GM23338 (cell line): ENCODE measurements around the gene HMGXB3. TPM values are rescaled to one million over a fixed set of nuclear protein-coding genes. Genes with fewer than 3 reads are reported as not detected.

Experiments used
- CTCF ChIP-seq, 2 experiments: fragments of 200-600 bp in 1 of 2; sonication (generic) in 1 of 2; conservative IDR thresholded peaks; 2 replicates each; pipeline versions ENCODE4 v1.5.1 to v1.6.1; 2016 to 2017; ENCODE audit warnings: antibody characterized with exemption in 2 of 2, low read depth in 2 of 2, mild to moderate bottlenecking in 2 of 2, moderate library complexity in 1 of 2
- EZH2 ChIP-seq: fragments of 200-600 bp; sonication (generic); IDR thresholded peaks from one replicate; pipeline ENCODE4 v1.8.0; 2017; ENCODE audit warnings: antibody characterized with exemption, mild to moderate bottlenecking, low read depth; ENCODE audit not compliant: unreplicated experiment
- EZH2phosphoT487 ChIP-seq: fragments of 200-600 bp; sonication (generic); IDR thresholded peaks from one replicate; pipeline ENCODE4 v1.8.1; 2018; ENCODE audit warnings: antibody characterized with exemption; ENCODE audit not compliant: unreplicated experiment
- ZNF462 ChIP-seq: fragments of 250-450 bp; sonication (Bioruptor Pico); IDR thresholded peaks from 2 replicates; pipeline ENCODE4 v1.5.0; 2020; ENCODE audit warnings: mild to moderate bottlenecking, moderate library complexity
- polyA plus RNA-seq: library from polyadenylated mRNA; unstranded; fragments of >200 nt; fragmentation: Nextera tagmentation; extraction: Ambion mirVana; gene quantifications from 2 replicates; pipeline ENCODE4 v1.2.1, GENCODE V29; 2016
- total RNA-seq: library from RNA; depleted of rRNA; stranded (reverse); fragments of >200 nt; shearing (Covaris generic); gene quantifications from 2 replicates; pipeline ENCODE4 v1.2.3, GENCODE V29; 2014
- TF ChIP-seq, protein P1 (sequence below): IDR thresholded peaks from 2 replicates; pipeline ENCODE4 v1.6.1; 2016; ENCODE audit warnings: antibody characterized with exemption

The HMGXB3 gene
- total and polyA plus RNA-seq, 2 experiments from 2014 or later, result 9.4 to 37.9 TPM

GRCh38 chr5:150080696-150081435 is 80.3 kb downstream of the HMGXB3 start (continued):
- no peak for TF ChIP-seq ZNF462
- TF ChIP-seq, protein P1, sequence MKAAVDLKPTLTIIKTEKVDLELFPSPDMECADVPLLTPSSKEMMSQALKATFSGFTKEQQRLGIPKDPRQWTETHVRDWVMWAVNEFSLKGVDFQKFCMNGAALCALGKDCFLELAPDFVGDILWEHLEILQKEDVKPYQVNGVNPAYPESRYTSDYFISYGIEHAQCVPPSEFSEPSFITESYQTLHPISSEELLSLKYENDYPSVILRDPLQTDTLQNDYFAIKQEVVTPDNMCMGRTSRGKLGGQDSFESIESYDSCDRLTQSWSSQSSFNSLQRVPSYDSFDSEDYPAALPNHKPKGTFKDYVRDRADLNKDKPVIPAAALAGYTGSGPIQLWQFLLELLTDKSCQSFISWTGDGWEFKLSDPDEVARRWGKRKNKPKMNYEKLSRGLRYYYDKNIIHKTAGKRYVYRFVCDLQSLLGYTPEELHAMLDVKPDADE, result no peak
- no peak for TF ChIP-seq CTCF (conservative IDR thresholded peaks at IDR 0.05; ENCODE audit: low read depth in 2 of 2)
- TF ChIP-seq EZH2phosphoT487, result no peak
- no peak for TF ChIP-seq EZH2
